SH-SY5Y (cell line): Measurements from ENCODE around the gene SMARCC1.

Source experiments
- GATA2 ChIP-seq: IDR thresholded peaks from 2 replicates; pipeline ENCODE4 v1.6.1; 2011; ENCODE audit warnings: mild to moderate bottlenecking, low read depth, low read length
- GATA3 ChIP-seq: IDR thresholded peaks from 2 replicates; pipeline ENCODE4 v1.6.1; 2011; ENCODE audit warnings: low read depth, mild to moderate bottlenecking, low read length, moderate library complexity

GRCh38 chr3:47579875-47580274 is 201.8 kb downstream of the SMARCC1 start:
- TF ChIP-seq GATA2 (no peak; the same call in 1 of the 2 replicates), GATA3 (no peak)
